Prostate gland (tissue), 2 donors: Measurements from ENCODE around the gene GTF2I.
"Not testable (repeated sequence)": the region's sequence is repeated elsewhere in the genome, so short reads cannot be mapped to it uniquely, and the experiment has no call there.

Experiments used
- POLR2A ChIP-seq: fragments of 450-650 bp; IDR thresholded peaks from one replicate; pipeline ENCODE4 v1.6.1; 2016; ENCODE audit warnings: antibody characterized with exemption, mild to moderate bottlenecking
- POLR2AphosphoS5 ChIP-seq: sonication (generic); formaldehyde crosslinking; IDR thresholded peaks from one replicate; pipeline ENCODE4 v1.6.1; 2017; ENCODE audit warnings: antibody characterized with exemption
- TF ChIP-seq, protein P1 (sequence below), 4 experiments: fragments of 200-600 bp in 2 of 4; fragments of 450-650 bp in 2 of 4; sonication (generic) in 2 of 4; IDR thresholded peaks; 1 replicate in 3 of 4; 2 replicates in 1 of 4; pipeline ENCODE4 v1.5.1; 2016 to 2019; ENCODE audit warnings: antibody characterized with exemption in 4 of 4, mild to moderate bottlenecking in 2 of 4, moderate library complexity in 2 of 4

GRCh38 chr7:74753921-74754482 is 96.5 kb downstream of the GTF2I start:
- not testable (repeated sequence) for TF ChIP-seq POLR2A, POLR2AphosphoS5
- TF ChIP-seq, protein P1, sequence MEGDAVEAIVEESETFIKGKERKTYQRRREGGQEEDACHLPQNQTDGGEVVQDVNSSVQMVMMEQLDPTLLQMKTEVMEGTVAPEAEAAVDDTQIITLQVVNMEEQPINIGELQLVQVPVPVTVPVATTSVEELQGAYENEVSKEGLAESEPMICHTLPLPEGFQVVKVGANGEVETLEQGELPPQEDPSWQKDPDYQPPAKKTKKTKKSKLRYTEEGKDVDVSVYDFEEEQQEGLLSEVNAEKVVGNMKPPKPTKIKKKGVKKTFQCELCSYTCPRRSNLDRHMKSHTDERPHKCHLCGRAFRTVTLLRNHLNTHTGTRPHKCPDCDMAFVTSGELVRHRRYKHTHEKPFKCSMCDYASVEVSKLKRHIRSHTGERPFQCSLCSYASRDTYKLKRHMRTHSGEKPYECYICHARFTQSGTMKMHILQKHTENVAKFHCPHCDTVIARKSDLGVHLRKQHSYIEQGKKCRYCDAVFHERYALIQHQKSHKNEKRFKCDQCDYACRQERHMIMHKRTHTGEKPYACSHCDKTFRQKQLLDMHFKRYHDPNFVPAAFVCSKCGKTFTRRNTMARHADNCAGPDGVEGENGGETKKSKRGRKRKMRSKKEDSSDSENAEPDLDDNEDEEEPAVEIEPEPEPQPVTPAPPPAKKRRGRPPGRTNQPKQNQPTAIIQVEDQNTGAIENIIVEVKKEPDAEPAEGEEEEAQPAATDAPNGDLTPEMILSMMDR (IDR thresholded peaks at IDR 0.05), result not testable (repeated sequence)
